Stimulated activated CD4-positive, alpha-beta T cell treated with anti-CD3 and anti-CD28 coated beads, Interleukin-12 subunit alpha, Interleukin-12 subunit beta, amount 100 ng/mL, for 48 hours (primary cell): ENCODE measurements around the gene GRIN2C.

Experiments used
- DNase-seq, 3 donors: peaks; one replicate each; pipeline ENCODE4 v3.0.0-alpha.2; 2020; ENCODE audit warnings: low read depth in 2 of 3, low spot score in 1 of 3

Gene GRIN2C

DNA sequence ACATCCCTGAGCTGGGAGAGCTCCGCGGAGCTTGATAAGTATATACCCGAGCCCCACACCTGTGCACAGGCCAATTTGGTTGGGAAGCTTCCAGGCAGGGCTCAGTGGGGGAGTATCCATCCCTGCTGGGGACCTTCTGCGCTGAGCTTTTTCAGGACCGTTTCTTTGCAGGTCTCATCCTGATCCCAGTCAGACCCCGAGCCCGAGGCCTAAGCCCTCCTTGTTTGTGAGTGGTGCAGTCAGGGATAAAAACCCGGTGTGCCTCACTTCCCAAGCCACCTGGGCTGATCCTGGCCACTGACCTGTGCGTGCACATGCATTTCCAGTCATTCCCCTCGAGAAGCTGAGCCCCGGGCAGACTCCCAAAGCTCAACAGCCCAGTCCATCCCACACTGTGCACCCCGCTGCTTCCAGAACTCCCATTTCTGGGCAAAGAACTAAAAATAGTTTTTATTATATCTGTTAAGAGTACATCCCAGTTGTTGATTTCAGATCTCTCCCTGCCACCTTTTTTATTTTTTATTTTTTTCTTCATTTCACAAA lies 56.2 kb downstream of the GRIN2C start:
- no peak for DNase-seq

DNA sequence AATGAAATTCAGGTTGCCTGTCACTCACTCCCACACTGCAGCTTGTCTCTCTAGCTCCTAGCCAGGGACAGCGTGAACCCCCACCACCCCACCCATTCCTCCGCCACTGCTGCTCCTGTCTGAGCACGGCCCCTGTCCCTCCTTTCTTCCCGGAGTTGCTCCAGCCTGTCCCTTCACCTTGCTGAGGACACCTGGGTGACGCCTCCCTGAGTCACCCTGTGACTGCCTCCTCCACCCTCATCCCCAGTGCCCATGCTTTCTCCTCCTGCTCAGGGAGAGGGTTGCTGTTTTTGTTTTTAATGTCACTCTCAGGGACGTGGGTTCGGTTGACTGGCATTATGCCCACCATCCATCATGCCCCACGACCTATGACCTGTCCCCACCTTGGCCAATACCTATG lies 57.8 kb downstream of the GRIN2C start:
- no peak for DNase-seq

DNA sequence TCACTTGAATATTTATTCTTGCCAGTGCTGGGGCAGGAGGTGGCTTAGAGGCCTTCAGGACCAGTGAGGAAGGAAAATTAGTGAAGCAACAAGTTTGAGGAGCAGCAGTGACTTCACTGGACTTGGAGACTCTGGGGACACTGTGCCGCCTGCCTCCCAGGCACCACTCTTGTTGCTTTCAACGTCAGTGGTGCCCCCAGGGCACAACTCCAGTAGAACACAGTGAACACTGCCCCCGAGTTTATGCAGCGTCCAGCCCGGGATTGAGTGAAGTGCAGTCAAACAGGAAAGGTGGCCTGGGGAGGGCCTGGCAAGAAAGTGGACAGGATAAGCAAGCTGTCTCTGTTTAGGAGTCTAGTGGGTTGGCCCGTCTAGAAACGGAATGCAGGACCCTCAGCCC lies 59.2 kb downstream of the GRIN2C start:
- DNase-seq, result no peak

DNA sequence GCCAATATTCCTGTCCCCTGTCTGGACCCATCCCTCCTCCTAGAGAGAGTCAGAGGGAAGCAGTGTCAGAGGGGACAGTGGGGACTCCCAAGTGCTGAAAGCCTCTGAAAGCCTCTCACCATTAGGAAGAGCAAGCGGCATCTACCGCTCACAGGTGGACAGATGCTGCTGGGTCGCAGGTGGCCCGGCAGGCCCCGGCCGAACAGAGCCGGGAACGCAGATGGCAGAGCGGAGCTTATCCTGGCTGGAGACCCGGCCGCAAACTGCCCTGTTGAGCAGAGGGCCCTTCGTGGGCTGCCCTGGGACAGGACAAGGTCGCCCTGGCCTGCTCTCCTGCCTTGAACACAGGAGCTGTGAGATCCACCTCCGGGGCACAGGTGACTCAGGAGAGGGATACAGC lies 60.6 kb downstream of the GRIN2C start:
- DNase-seq, result no peak

DNA sequence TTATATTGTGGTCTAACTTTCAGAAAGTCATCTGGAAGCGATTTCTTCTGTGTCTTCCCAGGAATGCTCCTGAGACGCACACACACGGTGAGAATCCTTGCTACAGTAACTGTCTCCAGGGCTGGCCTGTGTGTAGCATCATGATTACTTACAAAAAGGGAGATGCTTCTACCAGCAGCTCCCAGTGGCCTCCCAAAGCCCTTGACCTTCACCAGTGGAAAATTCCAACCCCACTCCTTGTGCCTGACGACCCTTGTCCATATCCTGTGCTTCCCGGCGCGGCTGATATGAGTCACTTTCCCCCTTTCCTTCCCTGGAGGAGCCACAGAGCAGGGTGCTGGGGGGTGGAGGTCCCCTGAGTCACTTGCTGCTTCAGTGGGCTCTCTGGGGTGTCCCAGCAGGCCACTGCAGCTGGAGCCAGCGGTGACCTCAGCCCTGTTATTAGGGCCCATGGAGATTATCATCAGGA lies 61.4 kb downstream of the GRIN2C start:
- no peak for DNase-seq

DNA sequence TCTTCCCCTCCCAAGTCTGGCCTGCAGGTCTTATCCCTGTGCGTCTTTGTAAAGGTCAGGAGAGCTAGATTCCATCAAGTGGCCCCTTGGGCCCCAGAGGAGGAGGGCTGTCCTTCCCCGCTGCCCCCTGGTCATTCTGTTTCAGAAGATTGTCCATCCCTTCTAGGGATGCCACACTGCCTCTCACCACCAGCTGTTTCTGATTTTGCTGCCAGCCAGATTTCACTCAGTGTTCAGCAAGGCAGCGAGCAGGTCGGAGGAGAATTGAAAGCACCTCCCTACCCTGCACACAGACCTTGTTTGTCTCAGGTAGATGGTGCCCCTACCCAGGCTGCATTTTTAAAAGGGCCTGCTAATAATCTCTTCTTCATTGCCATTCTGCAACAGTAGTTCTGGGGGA lies 61.9 kb downstream of the GRIN2C start:
- no peak for DNase-seq

DNA sequence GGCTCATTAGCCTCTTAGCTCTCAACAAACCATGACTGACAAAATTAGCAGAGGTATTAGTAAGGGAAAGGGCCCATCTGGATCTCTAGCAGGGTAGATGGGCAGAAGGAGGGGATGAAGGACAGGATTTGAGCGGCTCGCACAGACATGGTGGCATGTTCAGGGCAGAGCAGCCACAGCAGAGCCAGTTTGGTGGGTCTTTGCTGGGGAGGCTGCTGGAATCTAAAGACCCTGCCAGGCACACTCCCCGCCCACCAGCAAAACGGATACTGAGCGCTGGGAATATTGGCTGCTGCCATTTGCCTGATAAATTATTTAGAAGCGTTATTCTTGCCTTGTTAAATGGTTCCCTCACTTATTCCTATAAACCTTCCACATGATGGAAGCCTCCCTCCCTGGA lies 62.8 kb downstream of the GRIN2C start:
- DNase-seq, result no peak

DNA sequence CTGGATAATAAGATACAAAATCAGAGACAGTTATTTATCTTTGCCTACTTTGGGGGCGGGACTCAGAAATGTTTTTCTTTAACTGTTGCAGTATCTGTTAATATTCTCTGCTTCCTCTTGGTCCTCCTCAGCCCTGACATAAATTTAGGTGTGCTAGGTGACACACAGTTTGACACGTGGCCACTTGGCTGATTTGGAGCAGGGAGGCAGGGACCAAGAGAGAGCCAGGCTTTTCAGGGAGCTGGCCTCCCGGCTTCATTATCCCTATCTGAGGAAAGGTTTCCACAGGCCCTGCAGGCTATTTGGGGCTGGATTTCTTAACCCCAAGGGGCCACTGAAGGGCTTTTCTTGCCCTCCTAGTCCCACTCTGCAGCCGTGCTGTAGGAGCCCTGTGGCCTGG lies 63.5 kb downstream of the GRIN2C start:
- DNase-seq, result no peak

DNA sequence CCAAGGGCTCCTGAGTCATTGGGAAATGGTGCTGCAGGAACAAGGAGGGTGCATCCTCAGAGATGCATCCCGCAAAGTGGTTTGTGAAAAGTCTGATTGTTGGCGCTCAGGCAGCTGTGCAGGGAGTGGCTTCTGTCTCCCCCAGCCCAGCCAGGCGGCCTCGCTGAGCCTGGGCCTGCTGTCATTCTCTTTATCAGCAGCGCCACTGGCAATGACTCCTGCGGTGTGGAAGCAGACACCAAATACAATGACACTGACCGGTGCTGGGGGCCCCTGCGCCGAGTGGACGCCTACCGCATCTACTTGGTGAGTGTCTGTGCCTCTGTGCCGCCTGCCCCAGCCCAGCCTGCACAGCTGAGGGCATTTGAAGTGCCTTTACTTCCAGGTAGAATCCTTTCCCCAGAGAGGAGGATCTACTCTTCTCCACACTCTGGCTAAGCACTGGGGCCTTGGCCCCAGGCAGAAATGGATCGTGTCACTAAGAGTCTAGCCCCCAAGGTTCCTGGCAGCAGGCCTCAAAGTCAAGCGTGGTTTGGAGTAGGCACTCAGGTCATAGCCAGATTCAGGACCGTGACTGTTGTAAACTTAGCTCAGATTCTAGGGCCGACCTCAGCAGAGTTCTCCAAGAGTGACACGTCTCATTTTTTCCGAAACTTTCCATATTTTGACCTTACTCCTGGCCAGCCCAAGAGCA lies 64.2 kb downstream of the GRIN2C start:
- DNase-seq, result no peak

DNA sequence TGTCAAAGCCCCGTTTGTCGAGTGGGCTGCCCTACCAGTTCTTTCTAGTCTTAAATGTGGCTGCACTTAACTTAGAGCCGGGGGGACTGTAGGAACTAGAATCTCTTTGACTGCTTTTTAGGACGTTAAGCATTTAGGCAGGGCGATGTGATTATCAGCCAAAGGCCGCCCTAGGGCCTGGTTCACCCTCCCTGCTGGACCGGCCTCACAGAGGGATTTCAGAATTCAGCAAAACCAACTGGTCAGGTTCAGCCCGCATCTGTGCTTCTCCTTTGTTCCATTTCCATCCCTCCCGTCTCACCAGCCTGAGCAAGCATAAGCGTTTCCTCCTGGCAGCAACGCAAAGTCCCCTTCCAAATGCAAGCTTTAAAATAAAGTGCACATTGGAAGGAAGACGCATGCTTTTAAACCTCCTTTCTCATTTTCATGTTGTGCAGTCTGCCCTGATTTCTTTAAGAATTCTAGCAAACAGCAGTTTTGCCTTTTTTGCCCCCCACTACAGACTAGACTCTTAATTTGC lies 67.0 kb downstream of the GRIN2C start:
- no peak for DNase-seq
